HEK293T (cell line): ENCODE measurements around the gene UQCR10.

Source experiments
- BHLHE40 ChIP-seq: fragments of 450-650 bp; IDR thresholded peaks from 2 replicates; pipeline ENCODE4 v1.6.1; 2016; ENCODE audit warnings: mild to moderate bottlenecking, moderate library complexity, borderline replicate concordance
- ELF4 ChIP-seq: fragments of 450-650 bp; IDR thresholded peaks from 2 replicates; pipeline ENCODE4 v1.6.1; 2017; ENCODE audit warnings: antibody characterized with exemption
- FOXA1 ChIP-seq: fragments of 450-650 bp; IDR thresholded peaks from 2 replicates; pipeline ENCODE4 v1.6.1; 2016; ENCODE audit warnings: mild to moderate bottlenecking
- FOXK2 ChIP-seq: fragments of 450-650 bp; IDR thresholded peaks from 2 replicates; pipeline ENCODE4 v1.6.1; 2016; ENCODE audit warnings: mild to moderate bottlenecking
- FOXM1 ChIP-seq: fragments of 450-650 bp; IDR thresholded peaks from 2 replicates; pipeline ENCODE4 v1.6.1; 2017; ENCODE audit warnings: mild to moderate bottlenecking, borderline replicate concordance
- L3MBTL2 ChIP-seq: fragments of 450-650 bp; conservative IDR thresholded peaks from 2 replicates; pipeline ENCODE4 v1.6.1; 2016; ENCODE audit warnings: mild to moderate bottlenecking
- LEF1 ChIP-seq: fragments of 450-650 bp; IDR thresholded peaks from 2 replicates; pipeline ENCODE4 v1.6.1; 2017; ENCODE audit warnings: mild to moderate bottlenecking, borderline replicate concordance
- NFRKB ChIP-seq: fragments of 450-650 bp; IDR thresholded peaks from 2 replicates; pipeline ENCODE4 v1.6.1; 2016; ENCODE audit warnings: mild to moderate bottlenecking, moderate library complexity
- SP1 ChIP-seq: fragments of 450-650 bp; IDR thresholded peaks from 2 replicates; pipeline ENCODE4 v1.6.1; 2017
- SUZ12 ChIP-seq: fragments of 450-650 bp; IDR thresholded peaks from 2 replicates; pipeline ENCODE4 v1.6.1; 2016; ENCODE audit warnings: mild to moderate bottlenecking
- TARDBP ChIP-seq: fragments of 450-650 bp; IDR thresholded peaks from 2 replicates; pipeline ENCODE4 v1.6.1; 2016
- ZNF384 ChIP-seq: fragments of 450-650 bp; IDR thresholded peaks from 2 replicates; pipeline ENCODE4 v1.6.1; 2016

- TF ChIP-seq SP1, result no peak
- TF ChIP-seq FOXA1, result no peak
- TF ChIP-seq TARDBP, result no peak
- no peak for TF ChIP-seq FOXM1
- TF ChIP-seq BHLHE40, result no peak
- TF ChIP-seq FOXK2, result no peak
- no peak for TF ChIP-seq ELF4
- no peak for TF ChIP-seq L3MBTL2
- TF ChIP-seq SUZ12, result no peak
- TF ChIP-seq ZNF384, result no peak
- no peak for TF ChIP-seq LEF1
- no peak for TF ChIP-seq NFRKB
These were observed 17.5 kb downstream of the UQCR10 start for GRCh38 chr22:29784451-29785361.
